Stomach (tissue), 9 donors: ENCODE data around the gene GTPBP10. TPM values are rescaled to one million over a fixed set of nuclear protein-coding genes. Genes with fewer than 3 reads are reported as not detected.
A peak's percentile ranks its signal among the peaks of the same experiment; 100 is the strongest.

ENCODE experiments used
- DNase-seq, 2 donors: peaks; one replicate each; pipeline versions ENCODE4 v3.0.0 to v3.0.0-alpha.2; 2013 to 2019
- H3K27ac ChIP-seq, 5 donors: fragments of 200-600 bp in 4 of 5; sonication (generic) in 4 of 5; one replicate each; pipeline ENCODE4 v1.5.1; 2013 to 2019; ENCODE audit warnings: mild to moderate bottlenecking in 1 of 5, moderate library complexity in 1 of 5
- H3K27me3 ChIP-seq, 3 donors: fragments of 200-600 bp; sonication (generic); one replicate each; pipeline ENCODE4 v1.5.1; 2017 to 2019; ENCODE audit warnings: mixed run types in 1 of 3
- H3K36me3 ChIP-seq, 4 donors: fragments of 200-600 bp; sonication (generic); 1 replicate in 3 of 4; 2 replicates in 1 of 4; pipeline ENCODE4 v1.5.1; 2016 to 2019
- H3K4me1 ChIP-seq, 4 donors: fragments of 200-600 bp; sonication (generic); one replicate each; pipeline ENCODE4 v1.5.1; 2016 to 2019
- H3K4me3 ChIP-seq, 4 donors: fragments of 200-600 bp; sonication (generic) in 3 of 4; one replicate each; pipeline ENCODE4 v1.5.1; 2016 to 2019; ENCODE audit warnings: mild to moderate bottlenecking in 1 of 4
- H3K9me3 ChIP-seq, 4 donors: fragments of 200-600 bp; sonication (generic); one replicate each; pipeline ENCODE4 v1.5.1; 2016 to 2019
- EP300 ChIP-seq: sonication (generic); formaldehyde crosslinking; IDR thresholded peaks from one replicate; pipeline ENCODE4 v1.6.1; 2017; ENCODE audit warnings: antibody characterized with exemption
- POLR2A ChIP-seq, 4 donors: fragments of 450-650 bp; IDR thresholded peaks; one replicate each; pipeline ENCODE4 v1.6.1; 2016; ENCODE audit warnings: antibody characterized with exemption in 4 of 4, control low read depth in 2 of 4, mild to moderate bottlenecking in 1 of 4, moderate library complexity in 1 of 4
- POLR2AphosphoS5 ChIP-seq, 3 donors: sonication (generic); formaldehyde crosslinking; IDR thresholded peaks; one replicate each; pipeline ENCODE4 v1.6.1; 2016; ENCODE audit warnings: antibody characterized with exemption in 3 of 3
- WGBS, 5 donors: extraction: QIAGEN DNeasy Blood & Tissue Kit in 3 of 5; methylation state at CpG; one replicate each; pipeline versions ENCODE4 v1.1.5 to v1.1.7; 2013 to 2018; 5-methylcytosine and 5-hydroxymethylcytosine counted together
- intact Hi-C: fragments of 100-400 bp; cut with DNase I; formaldehyde crosslinking; loops from one replicate; pipeline ENCODE4 v1.15.1; 2023; ENCODE audit warnings: low total_unique reads
- polyA plus RNA-seq, 3 donors: library from polyadenylated mRNA; stranded (reverse); fragments of 200-250 nt; gene quantifications; one replicate each; pipeline ENCODE4 v1.2.3, GENCODE V29; 2013
- total RNA-seq, 5 donors: library from RNA; depleted of rRNA; stranded (reverse); fragments of >200 nt; gene quantifications; one replicate each; pipeline versions ENCODE4 v1.1.0 to v1.2.3, GENCODE V29; 2014 to 2016
- TF ChIP-seq, protein P1 (sequence below), 7 experiments: fragments of 450-650 bp in 4 of 7; fragments of 200-600 bp in 3 of 7; sonication (generic) in 3 of 7; IDR thresholded peaks; one replicate each; pipeline ENCODE4 v1.5.1; 2016 to 2019; ENCODE audit warnings: antibody characterized with exemption in 7 of 7, control low read depth in 2 of 7, mild to moderate bottlenecking in 1 of 7
- donor health status: healthy with polysubstance abuse.
- donor health status: Bipolar disorder and iron deficiency.
- donor health status: healthy.

GTPBP10 gene
- total and polyA plus RNA-seq, 8 donors: 0.58 to 73.0 (median 9.1) TPM

DNA sequence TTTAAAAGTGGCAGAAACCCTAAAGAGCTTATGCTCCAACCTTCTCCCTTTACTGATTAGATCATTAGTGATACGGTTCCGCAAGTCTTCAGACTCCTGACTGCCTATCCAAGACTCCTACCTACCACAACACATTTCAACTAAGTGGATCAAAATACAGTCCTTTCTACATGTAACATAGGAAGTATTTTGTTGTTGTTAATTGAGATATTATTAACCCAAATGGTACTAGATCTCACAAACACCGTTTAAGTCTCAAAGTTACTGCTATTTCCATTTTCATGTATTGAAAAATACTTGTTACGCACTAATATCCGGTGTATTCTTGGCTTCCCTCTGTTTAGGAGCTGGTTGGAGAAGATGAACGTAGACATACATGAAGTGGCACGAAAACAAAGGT, 26.5 kb upstream of the GTPBP10 start:
- Histone ChIP-seq H3K36me3 (no peaks in the 10 kb centered on the region), H3K27me3 (peaks cover 14 to 51% (median 22%) of the 10 kb centered on the region in 3 donors), H3K4me3 (no peak overlapping the region), H3K9me3 (no peaks in the 10 kb centered on the region), H3K4me1 (peaks cover 7 to 14% (median 11%) of the 10 kb centered on the region in 4 donors), H3K27ac (no peak overlapping the region)
- intact Hi-C loops: no loop called here
- TF ChIP-seq EP300 (no peak), POLR2AphosphoS5 (IDR thresholded peaks at IDR 0.05) (no peak)
- TF ChIP-seq, protein P1, sequence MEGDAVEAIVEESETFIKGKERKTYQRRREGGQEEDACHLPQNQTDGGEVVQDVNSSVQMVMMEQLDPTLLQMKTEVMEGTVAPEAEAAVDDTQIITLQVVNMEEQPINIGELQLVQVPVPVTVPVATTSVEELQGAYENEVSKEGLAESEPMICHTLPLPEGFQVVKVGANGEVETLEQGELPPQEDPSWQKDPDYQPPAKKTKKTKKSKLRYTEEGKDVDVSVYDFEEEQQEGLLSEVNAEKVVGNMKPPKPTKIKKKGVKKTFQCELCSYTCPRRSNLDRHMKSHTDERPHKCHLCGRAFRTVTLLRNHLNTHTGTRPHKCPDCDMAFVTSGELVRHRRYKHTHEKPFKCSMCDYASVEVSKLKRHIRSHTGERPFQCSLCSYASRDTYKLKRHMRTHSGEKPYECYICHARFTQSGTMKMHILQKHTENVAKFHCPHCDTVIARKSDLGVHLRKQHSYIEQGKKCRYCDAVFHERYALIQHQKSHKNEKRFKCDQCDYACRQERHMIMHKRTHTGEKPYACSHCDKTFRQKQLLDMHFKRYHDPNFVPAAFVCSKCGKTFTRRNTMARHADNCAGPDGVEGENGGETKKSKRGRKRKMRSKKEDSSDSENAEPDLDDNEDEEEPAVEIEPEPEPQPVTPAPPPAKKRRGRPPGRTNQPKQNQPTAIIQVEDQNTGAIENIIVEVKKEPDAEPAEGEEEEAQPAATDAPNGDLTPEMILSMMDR (IDR thresholded peaks at IDR 0.05): no peak
- DNase-seq: no peak
- 82 to 89% (median 85%) methylated on average over 7 of the region's 7 CpGs for WGBS, 5 donors

DNA sequence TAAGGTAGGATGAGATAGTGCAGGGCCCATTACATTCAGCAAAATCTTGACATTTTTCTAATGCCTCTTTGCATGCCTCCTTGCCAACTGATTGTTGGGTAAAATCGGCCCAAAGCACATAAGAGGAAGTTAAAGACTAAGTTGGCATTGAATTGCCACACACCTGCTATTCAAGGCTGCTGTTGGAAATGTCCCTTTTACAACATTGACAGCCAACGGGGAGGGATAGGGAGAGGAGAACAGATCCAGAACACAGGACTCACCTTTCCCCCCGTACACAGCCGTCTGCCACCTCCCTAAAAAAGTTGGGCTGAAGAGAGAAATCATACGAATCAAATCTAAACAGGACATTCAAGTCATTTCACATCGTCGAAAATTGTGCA, 26.1 kb upstream of the GTPBP10 start:
- TF ChIP-seq, protein P1 (IDR thresholded peaks at IDR 0.05): no peak
- TF ChIP-seq EP300: no peak
- TF ChIP-seq POLR2AphosphoS5 (IDR thresholded peaks at IDR 0.05): no peak
- no peak for TF ChIP-seq POLR2A (IDR thresholded peaks at IDR 0.05)
- DNase-seq: no peak
- no peaks in the 10 kb centered on the region for H3K36me3 ChIP-seq
- H3K27ac ChIP-seq: no peak overlapping the region
- H3K9me3 ChIP-seq: no peaks in the 10 kb centered on the region
- peaks cover 14 to 53% (median 22%) of the 10 kb centered on the region in 3 donors for H3K27me3 ChIP-seq
- WGBS, 5 donors: 25 to 36% (median 29%) methylated on average over 7 of the region's 7 CpGs
- intact Hi-C loops: no loop called here
- H3K4me3 ChIP-seq: peak overlapping the region in 1 of 4 donors; percentile 34
- H3K4me1 ChIP-seq: peaks cover 7 to 14% (median 11%) of the 10 kb centered on the region in 4 donors

DNA sequence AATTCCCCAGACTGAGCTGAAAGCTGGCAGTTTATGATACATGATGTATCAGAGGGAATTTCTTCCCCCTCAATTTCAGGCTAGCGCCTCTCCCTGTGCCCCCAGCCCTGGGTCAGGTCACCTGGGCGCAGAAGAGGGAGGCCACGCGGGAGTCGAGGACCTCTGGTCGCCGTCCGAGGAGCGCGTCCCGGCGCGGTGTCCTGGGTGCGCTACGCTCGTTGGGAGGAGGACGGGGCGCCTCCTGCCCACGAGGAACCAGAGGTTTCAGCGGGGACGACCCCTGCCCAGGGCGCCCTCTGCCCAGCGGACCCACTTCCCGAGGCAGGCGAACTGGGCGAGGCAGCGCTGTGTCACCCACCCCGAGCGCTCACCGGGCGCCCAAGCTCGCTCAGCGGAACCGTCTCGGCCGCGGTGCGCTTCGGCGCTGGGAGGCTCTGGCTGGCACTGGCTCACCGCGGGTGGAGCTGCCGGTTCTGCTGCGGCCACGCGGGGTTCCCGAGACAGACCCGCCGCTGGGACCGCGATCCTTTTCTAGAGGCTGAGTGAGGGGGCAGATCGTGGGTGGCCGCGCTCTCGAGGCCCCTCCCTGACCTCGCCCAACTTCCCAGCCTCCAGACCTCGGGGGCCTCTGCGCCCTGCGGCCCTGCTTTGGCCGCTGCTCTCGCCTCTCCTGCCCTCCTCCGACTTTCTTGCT, 25.6 kb upstream of the GTPBP10 start, which contains the start of gene FAM237B:
FAM237B (minus strand) TSS at position 504 of the 694 bp plus-strand sequence. CDS start 1,556 bp downstream, outside the sequence.
- peak within 1 kb of the TSS; percentile 12 to 43 (median 27) for H3K4me3 ChIP-seq
- intact Hi-C loops: no loop called here
- H3K27me3 ChIP-seq: peaks cover 14 to 58% (median 22%) of the 10 kb centered on the region in 3 donors
- DNase-seq: peak in 1 of 2 donors; percentile 58
- 2 to 5% (median 4%) methylated on average over 22 to 62 of the region's 62 CpGs for WGBS, 5 donors
- peaks cover 7 to 14% (median 11%) of the 10 kb centered on the region in 4 donors for H3K4me1 ChIP-seq
- H3K9me3 ChIP-seq: no peaks in the 10 kb centered on the region
- H3K27ac ChIP-seq: no peak within 1 kb of the TSS
- H3K36me3 ChIP-seq: no peaks in the 10 kb centered on the region
- TF ChIP-seq EP300 (no peak), POLR2A (IDR thresholded peaks at IDR 0.05) (no peak), POLR2AphosphoS5 (IDR thresholded peaks at IDR 0.05) (no peak)
- TF ChIP-seq, protein P1 (IDR thresholded peaks at IDR 0.05): no peak

DNA sequence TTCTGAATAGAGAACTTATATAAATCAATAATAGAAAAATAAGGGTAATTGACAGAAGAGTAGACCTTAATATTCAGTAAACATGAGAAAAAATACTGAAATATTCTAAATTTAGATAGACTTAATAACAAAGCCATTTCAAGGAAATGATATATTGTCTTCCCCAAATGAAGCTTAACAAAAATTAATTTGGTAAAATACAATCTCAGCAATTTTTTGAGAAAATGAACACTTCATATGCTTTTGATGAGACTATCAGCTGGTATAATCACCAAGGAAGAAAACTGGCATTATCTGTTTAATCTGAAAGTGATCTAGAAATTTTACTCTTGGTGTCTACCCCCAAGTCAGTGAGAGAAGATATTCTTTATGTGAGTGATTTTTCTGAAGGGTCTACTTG, 23.7 kb upstream of the GTPBP10 start:
- no peaks in the 10 kb centered on the region for H3K9me3 ChIP-seq
- H3K4me3 ChIP-seq: no peak overlapping the region
- DNase-seq: no peak
- intact Hi-C loops: no loop called here
- H3K27ac ChIP-seq: no peak overlapping the region
- no peak for TF ChIP-seq POLR2A (IDR thresholded peaks at IDR 0.05)
- no peak for TF ChIP-seq EP300
- TF ChIP-seq POLR2AphosphoS5 (IDR thresholded peaks at IDR 0.05): no peak
- TF ChIP-seq, protein P1 (IDR thresholded peaks at IDR 0.05): no peak
- peaks cover 7 to 14% (median 11%) of the 10 kb centered on the region in 4 donors for H3K4me1 ChIP-seq
- H3K36me3 ChIP-seq: no peaks in the 10 kb centered on the region
- peaks cover 14 to 59% (median 22%) of the 10 kb centered on the region in 3 donors for H3K27me3 ChIP-seq
